ENCODE data around the gene DEFB131A. TPM values are rescaled to one million over a fixed set of nuclear protein-coding genes. Genes with fewer than 3 reads are reported as not detected.
"Not testable (repeated sequence)": the region's sequence is repeated elsewhere in the genome, so short reads cannot be mapped to it uniquely, and the experiment has no call there.

DEFB131A gene
- total RNA-seq, 1 donor from 2014 or later = not detected

- peak; percentile 34 for DNase-seq
Observed at GRCh38 chr4:9495443-9495842, 51.2 kb downstream of the DEFB131A start.

GRCh38 chr4:9497575-9498467, 53.6 kb downstream of the DEFB131A start:
- DNase-seq = not testable (repeated sequence)

DNA sequence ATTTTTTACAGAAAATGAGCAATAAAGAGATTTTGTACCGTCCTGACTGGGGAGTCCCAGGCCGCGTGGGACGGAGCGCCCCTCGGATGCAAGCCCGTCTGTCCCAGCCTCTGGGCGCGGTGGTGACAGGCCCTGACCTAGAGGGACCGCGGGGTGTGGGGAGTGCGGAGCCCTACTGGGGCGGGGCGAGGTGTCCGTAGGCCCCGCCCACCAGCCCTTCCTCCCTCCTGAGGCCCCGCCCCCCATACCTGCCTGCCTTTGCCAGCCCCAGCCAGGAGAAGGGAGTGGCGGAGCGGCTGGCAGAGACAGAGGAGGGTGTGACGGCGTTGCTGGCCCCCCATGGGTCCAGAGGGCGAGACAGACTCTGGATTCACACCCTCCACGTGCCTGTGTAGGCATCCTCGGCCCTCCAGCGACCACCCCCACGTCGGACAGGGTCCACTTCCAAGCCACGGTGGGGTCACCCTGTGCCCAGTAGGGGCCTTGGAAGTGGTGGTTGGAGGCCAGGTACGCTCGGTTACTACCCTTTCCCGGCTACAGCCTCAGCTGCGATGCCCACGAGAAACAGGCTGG, 54.3 kb downstream of the DEFB131A start:
- not testable (repeated sequence) for DNase-seq

- not testable (repeated sequence) for DNase-seq
Observed at GRCh38 chr4:9499974-9500487, 55.8 kb downstream of the DEFB131A start.

Other genes with a start within 250 kb of the DEFB131A start
- not detected in 2 replicates for gene USP17L10, start 233.8 kb upstream of the DEFB131A start, total RNA-seq
- not detected in 2 replicates for gene USP17L11, start 229.0 kb upstream of the DEFB131A start, total RNA-seq
- not detected in 2 replicates for gene USP17L12, start 224.3 kb upstream of the DEFB131A start, total RNA-seq
- gene USP17L13, start 219.5 kb upstream of the DEFB131A start, total RNA-seq = not detected in 2 replicates
- gene USP17L15, start 210.0 kb upstream of the DEFB131A start, total RNA-seq = not detected in 2 replicates
- not detected in 2 replicates for gene USP17L17, start 200.5 kb upstream of the DEFB131A start, total RNA-seq
- gene USP17L18, start 195.8 kb upstream of the DEFB131A start, total RNA-seq = not detected in 2 replicates
- gene USP17L19, start 191.0 kb upstream of the DEFB131A start, total RNA-seq = not detected in 2 replicates
- not detected in 2 replicates for gene USP17L20, start 186.3 kb upstream of the DEFB131A start, total RNA-seq
- not detected in 2 replicates for gene USP17L21, start 181.5 kb upstream of the DEFB131A start, total RNA-seq
- gene USP17L22, start 176.8 kb upstream of the DEFB131A start, total RNA-seq = not detected in 2 replicates
- gene USP17L24, start 119.2 kb upstream of the DEFB131A start, total RNA-seq = not detected in 2 replicates
- not detected in 2 replicates for gene USP17L25, start 114.5 kb upstream of the DEFB131A start, total RNA-seq
- gene USP17L26, start 109.8 kb upstream of the DEFB131A start, total RNA-seq = not detected in 2 replicates
- not detected in 2 replicates for gene USP17L5, start 105.0 kb upstream of the DEFB131A start, total RNA-seq
- not detected in 2 replicates for gene USP17L27, start 100.3 kb upstream of the DEFB131A start, total RNA-seq
- not detected in 2 replicates for gene USP17L28, start 95.5 kb upstream of the DEFB131A start, total RNA-seq
- not detected in 2 replicates for gene USP17L29, start 90.8 kb upstream of the DEFB131A start, total RNA-seq
- gene USP17L30, start 81.3 kb upstream of the DEFB131A start, total RNA-seq = not detected in 2 replicates

Measured in dermis blood vessel endothelial cell (primary cell).